Activated B cell treated with CpG ODN at 0.5 μM for 24 hours (primary cell): ENCODE data around the gene STARD5. TPM values are rescaled to one million over a fixed set of nuclear protein-coding genes. Genes with fewer than 3 reads are reported as not detected.

ENCODE experiments used
- ATAC-seq: fragments of 200-7000 bp; cut with Tn5 transposase; one replicate; pipeline ENCODE4 v1.10.0; 2021; ENCODE audit warnings: low read depth, mild to moderate bottlenecking, moderate library complexity
- CTCF ChIA-PET: fragments of 350-600 bp; sonication (Branson Sonifier 250); formaldehyde crosslinking; loops from one replicate; lab custom pipeline; 2021; ENCODE audit warnings: antibody characterized with exemption; lab: Charles Lee
- POLR2A ChIA-PET: fragments of 350-600 bp; sonication (Branson Sonifier 250); formaldehyde crosslinking; loops from one replicate; lab custom pipeline; 2021; ENCODE audit warnings: antibody characterized with exemption; lab: Charles Lee
- DNase-seq: peaks from one replicate; pipeline ENCODE4 v3.0.0; 2022
- H3K27ac Mint-ChIP-seq: one replicate; pipeline ENCODE4 v1.8.0; 2020; ENCODE audit warnings: mixed read lengths
- H3K27me3 Mint-ChIP-seq: one replicate; pipeline ENCODE4 v1.8.0; 2021; ENCODE audit warnings: mixed read lengths
- H3K36me3 Mint-ChIP-seq: one replicate; pipeline ENCODE4 v1.8.0; 2021; ENCODE audit warnings: low read depth, mixed read lengths
- H3K4me1 Mint-ChIP-seq: one replicate; pipeline ENCODE4 v1.8.0; 2021; ENCODE audit warnings: mixed read lengths
- H3K4me3 Mint-ChIP-seq: one replicate; pipeline ENCODE4 v1.8.0; 2020; ENCODE audit warnings: mild to moderate bottlenecking, mixed read lengths
- H3K9me3 Mint-ChIP-seq: one replicate; pipeline ENCODE4 v1.8.0; 2020; ENCODE audit warnings: mixed read lengths
- CTCF ChIP-seq: fragments of 200-600 bp; IDR thresholded peaks from one replicate; pipeline ENCODE4 v1.8.0; 2022; ENCODE audit warnings: antibody characterized with exemption, mild to moderate bottlenecking
- intact Hi-C: fragments of 100-400 bp; cut with micrococcal nuclease; formaldehyde crosslinking; loops from one replicate; pipeline ENCODE4 v1.15.1; 2024
- total RNA-seq: library from RNA; stranded (reverse); gene quantifications from 2 replicates; pipeline ENCODE4 v1.2.3, GENCODE V29; 2022

Gene STARD5
- total RNA-seq, 1 donor from 2014 or later: 14.3 TPM

GRCh38 chr15:81291916-81292522, 31.9 kb downstream of the STARD5 start:
- H3K4me1 Mint-ChIP-seq: peaks cover 99% of the 10 kb centered on the region
- ChIA-PET POLR2A (interaction anchor here (0.6 to 14.9 kb wide), 14 partner anchors 10 to 1248 kb away, joined by 3 to 631 read pairs (median 15); partner anchors contain the start of genes RPS17, STARD5 and TLNRD1), CTCF (interaction anchor here (0.6 to 6.6 kb wide), 10 partner anchors 10 to 45 kb away, joined by 3 to 82 read pairs (median 4); no protein-coding TSS in a partner anchor)
- no peak for DNase-seq
- H3K27ac Mint-ChIP-seq: peak overlapping the region; percentile 99
- TF ChIP-seq CTCF: no peak
- peaks cover under 1% of the 10 kb centered on the region for H3K9me3 Mint-ChIP-seq
- ATAC-seq: no peak
- intact Hi-C loops: loop anchor here (5.0 to 10.0 kb wide), 2 partner anchors 305 to 1317 kb away; partner anchors contain the start of genes BCL2A1 and MESD
- H3K4me3 Mint-ChIP-seq: peak overlapping the region; percentile 94
- peaks cover 35% of the 10 kb centered on the region for H3K36me3 Mint-ChIP-seq
- H3K27me3 Mint-ChIP-seq: no peaks in the 10 kb centered on the region

- no peaks in the 10 kb centered on the region for H3K27me3 Mint-ChIP-seq
- H3K36me3 Mint-ChIP-seq: peaks cover 15% of the 10 kb centered on the region
- peaks cover 3% of the 10 kb centered on the region for H3K9me3 Mint-ChIP-seq
- DNase-seq (no peak), ATAC-seq (no peak)
- TF ChIP-seq CTCF: no peak
- CTCF ChIA-PET: interaction anchor here (0.6 to 6.6 kb wide), 4 partner anchors 12 to 182 kb away, joined by 3 to 82 read pairs (median 14); no protein-coding TSS in a partner anchor
- intact Hi-C loops: loop anchor here (5.0 to 10.0 kb wide), 3 partner anchors 303 to 1315 kb away; partner anchors contain the start of genes BCL2A1, MESD and MEX3B
- POLR2A ChIA-PET: interaction anchor here (0.5 to 14.9 kb wide), 7 partner anchors 10 to 290 kb away, joined by 3 to 631 read pairs (median 3); partner anchors contain the start of gene STARD5
- no peak overlapping the region for H3K4me3 Mint-ChIP-seq
- H3K27ac Mint-ChIP-seq: peak overlapping the region; percentile 96
- peaks cover 99% of the 10 kb centered on the region for H3K4me1 Mint-ChIP-seq
Measured at GRCh38 chr15:81289910-81290309, 34.0 kb downstream of the STARD5 start.

- CTCF ChIA-PET: no interaction called here
- Mint-ChIP-seq H3K36me3 (peaks cover 9% of the 10 kb centered on the region), H3K27me3 (no peaks in the 10 kb centered on the region), H3K4me1 (peaks cover 96% of the 10 kb centered on the region), H3K9me3 (peaks cover 3% of the 10 kb centered on the region), H3K27ac (peak overlapping the region; percentile 96), H3K4me3 (peak overlapping the region; percentile 5)
- POLR2A ChIA-PET: interaction anchor here (14.9 kb wide), 1 partner anchor 17 kb away, joined by 631 read pairs; no protein-coding TSS in a partner anchor
- TF ChIP-seq CTCF: no peak
- ATAC-seq (no peak), DNase-seq (no peak)
- intact Hi-C loops: loop anchor here (5.0 kb wide), 1 partner anchor 759 kb away; the partner anchor contains the start of gene MEX3B
Measured at GRCh38 chr15:81288616-81289015, 35.3 kb downstream of the STARD5 start.

- peak overlapping the region; percentile 52 for H3K4me3 Mint-ChIP-seq
- no peak for DNase-seq
Measured at GRCh38 chr15:81288040-81288439, 35.9 kb downstream of the STARD5 start.

More at GRCh38 chr15:81288040-81288439, 35.9 kb downstream of the STARD5 start:
- no peak for TF ChIP-seq CTCF
- intact Hi-C loops: loop anchor here (5.0 kb wide), 1 partner anchor 759 kb away; the partner anchor contains the start of gene MEX3B
- peaks cover 7% of the 10 kb centered on the region for H3K36me3 Mint-ChIP-seq
- peaks cover 3% of the 10 kb centered on the region for H3K9me3 Mint-ChIP-seq
- ATAC-seq: no peak
- POLR2A ChIA-PET: interaction anchor here (2.6 to 3.0 kb wide), 3 partner anchors 13 to 23 kb away, joined by 9 to 92 read pairs (median 14); no protein-coding TSS in a partner anchor
- H3K27me3 Mint-ChIP-seq: no peaks in the 10 kb centered on the region
- H3K27ac Mint-ChIP-seq: peak overlapping the region; percentile 96
- CTCF ChIA-PET: interaction anchor here (2.2 to 2.4 kb wide), 2 partner anchors 13 to 22 kb away, joined by 12 to 35 read pairs; no protein-coding TSS in a partner anchor
- peaks cover 90% of the 10 kb centered on the region for H3K4me1 Mint-ChIP-seq
